ENCODE measurements around the gene PTPRS.

DNA sequence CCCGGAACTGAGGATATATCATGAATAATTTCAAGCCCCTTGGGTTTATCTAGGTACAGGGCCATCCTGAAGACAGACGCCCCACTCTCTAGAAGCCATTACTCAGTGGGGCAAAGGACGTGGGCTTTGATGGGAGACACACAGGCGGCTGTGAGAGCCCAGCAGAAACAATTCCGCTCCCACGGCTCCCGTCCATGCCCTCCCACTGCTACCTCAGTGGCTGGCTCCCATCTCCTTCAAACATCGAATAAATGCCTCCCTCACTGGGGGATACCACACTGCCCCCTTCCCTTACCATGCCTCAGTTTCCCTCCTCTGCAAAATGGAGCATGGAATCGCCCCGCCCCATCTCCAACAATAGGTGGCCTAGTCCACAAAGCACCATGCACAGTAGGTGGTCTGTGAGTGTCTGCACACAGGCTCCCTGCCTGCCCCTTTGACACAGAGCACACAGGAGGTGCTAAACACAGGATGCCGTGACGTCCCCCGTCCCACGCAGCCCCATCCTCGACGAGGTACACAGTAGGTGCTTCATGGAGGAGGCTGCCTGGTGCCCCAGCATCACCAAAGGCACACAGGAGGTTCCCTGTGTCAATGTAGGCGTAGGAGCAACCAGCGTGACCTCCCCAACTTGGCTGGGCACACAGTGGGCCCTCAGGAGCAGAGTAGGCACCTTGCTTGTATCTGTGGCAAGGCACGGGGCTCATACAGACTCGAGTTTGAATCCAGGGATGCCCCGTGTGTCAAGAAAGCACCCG lies 46.0 kb downstream of the PTPRS start:
- TF ChIP-seq, protein P1, sequence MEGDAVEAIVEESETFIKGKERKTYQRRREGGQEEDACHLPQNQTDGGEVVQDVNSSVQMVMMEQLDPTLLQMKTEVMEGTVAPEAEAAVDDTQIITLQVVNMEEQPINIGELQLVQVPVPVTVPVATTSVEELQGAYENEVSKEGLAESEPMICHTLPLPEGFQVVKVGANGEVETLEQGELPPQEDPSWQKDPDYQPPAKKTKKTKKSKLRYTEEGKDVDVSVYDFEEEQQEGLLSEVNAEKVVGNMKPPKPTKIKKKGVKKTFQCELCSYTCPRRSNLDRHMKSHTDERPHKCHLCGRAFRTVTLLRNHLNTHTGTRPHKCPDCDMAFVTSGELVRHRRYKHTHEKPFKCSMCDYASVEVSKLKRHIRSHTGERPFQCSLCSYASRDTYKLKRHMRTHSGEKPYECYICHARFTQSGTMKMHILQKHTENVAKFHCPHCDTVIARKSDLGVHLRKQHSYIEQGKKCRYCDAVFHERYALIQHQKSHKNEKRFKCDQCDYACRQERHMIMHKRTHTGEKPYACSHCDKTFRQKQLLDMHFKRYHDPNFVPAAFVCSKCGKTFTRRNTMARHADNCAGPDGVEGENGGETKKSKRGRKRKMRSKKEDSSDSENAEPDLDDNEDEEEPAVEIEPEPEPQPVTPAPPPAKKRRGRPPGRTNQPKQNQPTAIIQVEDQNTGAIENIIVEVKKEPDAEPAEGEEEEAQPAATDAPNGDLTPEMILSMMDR (conservative IDR thresholded peaks at IDR 0.05; ENCODE audit: low read depth, low read length), result no peak
- TF ChIP-seq EZH2 (IDR thresholded peaks at IDR 0.05; ENCODE audit: borderline replicate concordance, low read depth, low read length, poor library complexity, severe bottlenecking), result no peak

Data from A673 (cell line).